ELR (cell line): Measurements from ENCODE around the gene CD300LD.
"Not testable (repeated sequence)": the region's sequence is repeated elsewhere in the genome, so short reads cannot be mapped to it uniquely, and the experiment has no call there.

Experiments
- DNase-seq: peaks from one replicate; pipeline ENCODE4 v3.0.0-alpha.2; 2015; ENCODE audit warnings: low read depth

CD300LD gene

DNA sequence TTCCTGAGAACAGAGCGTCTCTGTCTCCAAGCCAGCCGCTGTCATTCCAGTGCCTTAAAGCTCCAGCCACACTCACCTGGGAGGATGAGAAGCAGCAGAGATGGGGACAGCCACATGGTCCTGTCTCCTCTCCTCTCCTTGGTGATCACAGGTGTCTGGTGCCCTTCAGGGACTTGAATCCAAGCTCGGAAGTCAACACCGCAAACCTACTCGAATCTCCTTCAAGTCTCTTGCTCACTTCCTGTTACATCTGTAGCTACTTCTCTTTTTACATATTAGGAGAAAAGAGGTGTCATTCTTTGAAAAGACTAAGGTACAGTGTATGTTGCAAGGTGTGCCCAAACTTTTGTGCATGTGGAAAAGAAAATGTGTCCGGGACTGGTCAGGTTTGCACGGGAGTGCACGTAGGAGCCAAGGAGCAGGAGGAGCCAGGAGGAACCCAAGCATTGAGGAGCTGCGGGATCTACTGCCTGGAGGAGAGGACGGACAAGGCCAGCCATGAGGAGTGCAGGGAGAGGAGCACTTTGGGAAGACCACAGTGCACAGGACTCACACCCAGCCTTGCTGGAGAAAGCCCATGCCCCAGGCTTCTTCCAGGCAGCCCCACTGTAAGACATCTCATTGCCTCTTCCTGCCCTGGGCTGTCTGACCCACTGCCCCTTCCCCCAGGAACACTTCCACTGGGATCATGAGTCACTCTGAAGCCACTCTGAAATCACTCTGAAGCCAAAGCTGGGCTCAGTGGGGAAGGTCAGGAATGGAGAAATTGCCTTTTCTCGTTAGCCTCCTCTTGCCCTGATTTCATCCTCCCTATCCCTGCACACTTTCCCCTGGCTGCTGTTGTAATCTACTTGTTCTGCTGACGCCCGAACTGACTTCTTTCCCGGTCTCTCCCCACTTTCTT, at the start of gene CD300LD:
TSS of gene CD300LD (minus strand) at position 197 of the 904 bp plus-strand sequence. CDS start at position 116, 81 bp downstream.
- DNase-seq, result no peak

DNA sequence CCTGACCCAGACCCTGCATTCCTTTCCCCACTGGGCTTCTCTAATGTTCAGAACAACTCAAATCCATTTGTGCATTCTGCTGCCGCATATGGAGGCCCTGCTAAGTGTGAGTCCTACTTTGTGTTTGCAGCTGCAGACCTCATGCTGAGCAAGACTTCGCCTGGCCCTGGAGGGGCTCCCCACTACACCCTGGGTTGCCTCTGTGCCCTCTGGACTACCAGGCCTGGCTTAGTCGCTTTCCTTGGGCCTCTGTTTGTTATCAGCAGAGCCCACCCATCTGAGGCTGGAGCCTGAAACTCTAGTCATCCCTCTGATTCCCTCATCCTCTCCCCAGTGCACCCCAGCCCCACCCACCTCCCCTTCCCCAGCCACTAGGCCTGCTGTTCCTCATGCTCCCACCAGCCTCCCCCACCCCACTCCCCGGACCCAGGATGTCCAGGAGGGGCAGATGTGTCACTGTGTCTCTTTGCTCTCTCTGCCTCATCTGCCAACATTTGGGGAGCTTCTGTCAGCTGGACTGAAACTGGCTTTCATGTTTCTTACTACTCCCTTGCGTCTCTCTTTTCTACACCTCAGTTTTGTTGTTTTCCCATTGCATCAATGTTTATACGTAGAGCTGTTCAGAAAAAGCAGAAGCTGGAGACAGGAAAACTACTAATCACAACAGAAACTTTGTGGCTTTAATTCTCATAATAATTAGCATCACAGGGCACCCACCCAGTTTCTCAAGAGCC, 49.3 kb upstream of the CD300LD start:
- no peak for DNase-seq

DNA sequence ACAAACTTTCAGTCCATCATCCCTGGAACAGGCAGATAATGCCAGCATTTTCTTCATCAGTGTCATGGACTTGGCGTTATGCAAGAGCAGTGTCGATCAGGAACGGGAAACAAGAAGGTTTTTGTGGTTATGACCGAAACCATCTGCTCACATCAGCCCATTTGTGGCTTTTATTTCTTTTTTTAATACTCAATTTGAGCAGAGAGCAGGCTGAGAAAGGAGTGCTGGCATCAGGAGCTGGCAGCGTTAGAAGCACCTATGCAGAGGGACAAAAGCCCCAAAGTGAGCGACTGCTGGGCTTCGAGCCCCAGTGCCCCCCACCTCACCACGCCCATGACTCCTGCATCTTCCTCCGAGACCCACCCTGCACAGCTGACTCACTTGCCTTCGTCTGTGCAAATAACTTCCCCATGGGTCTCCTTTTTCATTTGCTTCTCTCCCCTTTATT, 47.6 kb upstream of the CD300LD start:
- no peak for DNase-seq

DNA sequence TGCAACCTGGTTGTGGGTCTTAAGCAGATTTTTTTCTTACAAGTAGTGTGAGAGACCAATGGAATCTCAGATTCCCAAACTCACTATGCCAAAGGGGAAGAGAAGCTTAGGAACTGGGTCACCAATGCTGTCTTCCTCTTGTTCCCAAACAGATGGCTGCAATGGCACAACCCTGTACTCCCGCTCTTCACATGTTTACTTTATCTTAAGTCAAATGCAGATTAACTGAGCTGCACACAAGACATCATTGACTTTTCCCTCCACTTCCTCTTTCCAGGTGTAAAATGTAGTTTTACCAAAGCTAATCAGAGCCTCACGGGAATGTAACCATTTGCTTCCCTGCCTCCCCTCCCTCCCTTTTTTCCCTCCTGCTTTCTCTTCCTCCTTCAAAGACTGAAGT, 45.8 kb upstream of the CD300LD start:
- no peak for DNase-seq

DNA sequence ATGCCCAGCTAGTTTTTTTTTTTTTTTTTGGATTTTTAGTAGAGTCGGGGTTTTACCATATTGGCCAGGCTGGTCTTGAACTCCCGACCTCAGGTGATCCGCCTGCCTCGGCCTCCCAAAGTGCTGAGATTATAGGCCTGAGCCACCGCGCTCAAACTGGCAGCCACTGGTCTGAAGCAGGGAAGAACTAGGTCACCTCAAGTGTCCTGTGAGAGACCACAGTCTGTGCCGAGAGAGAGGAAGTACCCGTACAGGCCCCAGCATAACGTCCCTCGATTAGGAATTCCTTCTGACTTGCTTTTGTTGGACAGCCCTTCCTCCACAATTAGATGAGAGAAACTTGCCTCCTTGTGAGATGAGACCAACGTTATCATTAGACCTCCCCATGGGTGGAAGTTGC, 45.2 kb upstream of the CD300LD start:
- DNase-seq, result no peak

DNA sequence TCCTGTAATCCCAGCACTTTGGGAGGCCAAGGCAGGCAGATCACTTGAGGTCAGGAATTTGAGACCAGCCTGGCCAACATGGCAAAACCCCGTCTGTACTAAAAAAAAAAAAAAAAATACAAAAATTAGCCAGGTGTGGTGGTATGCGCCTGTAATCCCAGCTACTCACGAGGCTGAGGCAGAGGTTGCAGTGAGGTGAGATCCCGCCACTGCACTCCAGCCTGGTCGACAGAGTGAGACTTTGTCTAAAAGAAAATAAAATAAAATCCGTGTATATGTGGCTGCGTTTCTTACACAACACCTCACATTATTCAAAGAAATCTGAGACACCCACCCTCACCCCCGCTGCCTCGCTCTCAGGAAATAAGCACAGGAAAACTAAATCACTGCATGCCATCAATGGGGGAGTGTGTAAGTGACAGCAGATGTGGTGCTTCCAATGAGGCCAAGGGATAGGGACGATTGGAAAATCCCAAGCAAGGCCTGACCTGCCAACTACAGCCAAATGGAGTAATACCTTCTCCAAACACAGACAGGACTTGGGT, 44.5 kb upstream of the CD300LD start:
- DNase-seq, result not testable (repeated sequence)

DNA sequence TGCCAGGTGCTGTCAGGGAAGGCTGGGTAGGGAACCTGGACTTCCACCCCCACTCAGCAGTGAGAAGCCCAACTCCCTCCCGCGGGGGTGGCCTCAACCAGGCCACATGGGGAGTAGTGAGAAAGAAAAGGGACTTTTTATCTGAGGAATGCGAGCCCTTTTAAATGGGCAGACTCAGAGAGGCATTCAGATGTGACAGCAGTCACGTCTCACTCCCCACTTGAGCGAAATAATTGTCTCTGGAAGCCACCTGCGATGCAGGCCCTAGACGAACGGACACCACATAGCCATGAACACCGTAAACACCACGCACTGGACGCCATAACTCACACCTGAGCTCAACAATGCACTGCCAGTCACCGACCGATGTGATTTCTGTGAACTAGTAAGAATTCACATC, 43.3 kb upstream of the CD300LD start:
- no peak for DNase-seq

DNA sequence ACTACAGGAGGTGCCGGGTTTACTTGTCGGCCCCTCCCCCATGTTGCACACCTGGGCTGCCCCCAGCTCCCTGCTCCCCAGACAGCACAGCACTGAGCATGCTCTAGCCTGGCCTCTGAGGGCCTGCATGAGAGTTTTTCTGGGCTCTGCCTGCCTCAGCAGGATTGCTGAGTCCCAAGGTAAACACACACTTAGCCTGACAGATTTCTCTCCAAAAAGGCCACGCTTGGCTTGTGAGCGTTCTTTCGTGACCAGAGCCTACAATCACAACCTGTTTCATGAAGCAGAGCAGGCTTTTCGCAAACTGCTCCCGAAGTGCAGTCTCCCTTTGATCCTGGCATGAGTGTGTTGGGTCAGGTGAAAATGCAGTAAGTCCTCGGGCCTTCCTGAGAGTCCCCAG, 41.2 kb upstream of the CD300LD start:
- DNase-seq, result no peak

DNA sequence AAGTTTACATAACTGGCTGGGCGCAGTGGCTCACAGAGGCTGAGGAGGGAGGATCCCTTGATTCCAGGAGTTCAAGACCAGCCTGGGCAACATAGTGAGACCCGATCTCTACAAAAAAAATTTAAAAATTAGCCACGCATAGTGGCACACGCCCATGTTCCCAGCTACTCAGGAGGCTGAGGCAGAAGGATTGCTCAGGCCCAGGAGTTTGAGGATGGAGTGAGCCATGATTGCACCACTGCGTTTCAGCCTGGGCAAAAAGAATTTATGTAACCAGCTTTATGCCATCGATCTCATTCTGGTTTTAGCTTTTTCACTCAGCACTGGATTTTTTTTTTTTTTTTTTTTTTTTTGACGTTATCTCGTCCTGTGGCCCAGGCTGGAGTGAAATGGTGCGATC, 40.5 kb upstream of the CD300LD start:
- peak; percentile 22 for DNase-seq

DNA sequence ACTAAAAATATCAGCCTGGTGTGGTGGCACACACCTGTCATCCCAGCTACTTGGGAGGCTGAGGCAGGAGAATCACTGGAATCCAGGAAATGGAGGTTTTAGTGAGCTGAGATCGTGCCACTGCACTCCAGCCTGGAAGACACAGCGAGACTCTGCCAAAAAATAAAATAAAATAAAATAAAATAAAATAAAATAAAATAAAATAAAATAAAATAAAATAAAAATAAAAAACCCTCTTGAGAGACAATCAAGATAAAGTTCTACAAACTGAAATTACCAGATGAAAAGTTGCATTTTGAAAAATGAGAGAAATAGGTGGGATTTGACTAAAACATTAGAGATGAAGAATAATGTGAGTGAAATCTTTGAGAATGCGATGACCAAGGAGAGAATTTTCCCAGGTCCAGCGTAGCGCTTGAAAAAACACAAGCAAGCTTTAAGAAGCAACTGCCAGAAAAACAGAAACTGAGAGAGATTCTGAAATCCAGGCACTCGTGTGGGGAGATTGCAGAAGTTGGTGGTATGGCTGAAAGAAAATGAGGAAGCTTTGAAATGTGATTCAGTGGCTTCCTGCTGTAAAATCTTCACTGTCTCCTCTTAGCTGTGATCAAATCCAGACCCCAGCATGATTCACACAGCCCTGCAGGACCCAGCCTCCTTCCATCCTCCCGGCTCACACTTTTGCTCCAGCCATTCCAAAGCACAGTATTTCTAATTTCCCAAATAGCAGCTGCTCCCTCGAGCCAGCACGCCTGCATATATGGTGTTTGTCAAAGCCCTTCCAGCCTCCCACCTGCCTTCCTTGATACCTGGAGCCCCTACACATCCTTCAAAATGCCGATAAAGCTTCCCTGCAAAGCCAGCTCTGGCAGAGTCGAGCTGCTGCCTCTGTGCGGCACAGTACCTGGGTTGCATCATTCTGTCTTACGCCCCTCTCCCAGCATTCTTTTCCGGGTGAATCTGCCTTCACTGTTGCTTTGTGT, 39.7 kb upstream of the CD300LD start:
- peak; percentile 13 for DNase-seq

DNA sequence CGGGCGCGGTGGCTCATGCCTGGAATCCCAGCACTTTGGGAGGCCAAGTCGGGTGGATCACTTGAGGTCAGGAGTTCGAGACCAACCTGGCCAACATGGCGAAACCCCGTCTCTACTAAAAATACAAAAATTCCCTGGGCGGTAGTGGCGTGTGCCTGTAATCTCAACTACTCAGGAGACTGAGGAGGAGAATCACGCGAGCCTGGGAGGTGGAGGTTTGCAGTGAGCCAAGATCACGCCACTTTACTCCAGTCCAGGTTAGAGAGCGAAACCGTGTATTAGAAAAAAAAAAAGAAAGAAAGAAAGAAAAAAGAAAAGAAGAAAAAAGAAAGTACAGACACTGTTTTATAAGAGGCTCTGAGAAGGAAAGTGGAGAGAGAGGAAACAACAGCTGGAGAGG, 38.2 kb upstream of the CD300LD start:
- not testable (repeated sequence) for DNase-seq

DNA sequence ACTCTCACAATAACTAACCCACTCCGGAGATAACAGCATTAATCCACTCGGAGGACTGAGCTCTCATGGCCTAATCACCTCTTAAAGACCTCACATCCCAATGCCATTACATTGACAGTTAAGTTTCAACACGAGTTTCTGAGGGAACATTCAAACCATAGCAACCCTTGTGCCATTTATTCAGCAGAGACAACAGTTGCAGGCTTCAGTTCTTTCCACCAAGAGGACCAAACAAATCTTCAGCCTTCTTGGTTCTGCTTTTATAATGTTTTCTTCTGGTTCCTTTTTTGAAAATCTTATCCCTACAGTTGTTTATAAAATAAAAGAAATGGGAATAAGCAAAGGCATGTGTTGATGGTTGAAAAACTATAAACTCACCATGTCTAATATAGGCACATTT, 33.6 kb upstream of the CD300LD start:
- no peak for DNase-seq

DNA sequence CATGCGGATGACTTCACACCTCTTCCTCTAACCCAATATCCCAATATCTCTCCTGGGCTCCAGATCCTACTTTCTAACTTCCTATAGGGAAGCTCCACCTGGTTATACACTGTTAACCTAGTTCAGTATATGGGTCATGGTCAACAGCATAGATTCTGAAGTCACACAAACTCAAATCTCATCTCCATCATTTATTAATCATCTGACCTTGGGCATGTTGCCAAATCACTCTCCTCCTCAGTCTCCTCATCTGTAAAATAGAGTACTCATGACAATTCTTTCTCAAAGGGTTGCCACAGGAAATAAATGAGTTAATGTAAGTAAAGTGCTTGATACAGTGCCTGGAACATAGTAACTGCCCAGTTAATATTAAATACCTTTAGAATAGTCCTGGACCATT, 32.0 kb upstream of the CD300LD start:
- no peak for DNase-seq

DNA sequence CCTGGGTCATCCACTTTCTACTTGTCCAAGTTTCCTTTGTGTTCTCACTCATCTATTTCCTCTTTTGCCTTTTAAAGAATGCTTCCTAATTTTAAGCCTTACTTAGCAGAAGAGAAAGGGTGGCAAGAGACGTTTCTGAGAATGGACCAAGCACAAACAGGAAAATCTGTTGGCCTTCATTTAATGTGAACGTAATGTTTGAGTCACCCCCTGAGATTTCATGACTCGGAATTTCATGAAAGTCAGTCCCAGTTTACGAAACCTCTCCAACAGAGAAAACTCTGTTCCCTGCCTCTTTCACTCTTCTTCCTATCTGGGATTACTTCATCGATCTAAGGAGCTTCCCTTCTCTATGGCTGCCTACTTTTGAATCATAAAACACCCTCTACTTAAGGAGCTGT, 31.6 kb upstream of the CD300LD start, which contains the start of gene CD300E:
TSS of gene CD300E (minus strand) at position 46 of the 401 bp plus-strand sequence. CDS start 117 bp downstream, outside the sequence.
- no peak for DNase-seq

DNA sequence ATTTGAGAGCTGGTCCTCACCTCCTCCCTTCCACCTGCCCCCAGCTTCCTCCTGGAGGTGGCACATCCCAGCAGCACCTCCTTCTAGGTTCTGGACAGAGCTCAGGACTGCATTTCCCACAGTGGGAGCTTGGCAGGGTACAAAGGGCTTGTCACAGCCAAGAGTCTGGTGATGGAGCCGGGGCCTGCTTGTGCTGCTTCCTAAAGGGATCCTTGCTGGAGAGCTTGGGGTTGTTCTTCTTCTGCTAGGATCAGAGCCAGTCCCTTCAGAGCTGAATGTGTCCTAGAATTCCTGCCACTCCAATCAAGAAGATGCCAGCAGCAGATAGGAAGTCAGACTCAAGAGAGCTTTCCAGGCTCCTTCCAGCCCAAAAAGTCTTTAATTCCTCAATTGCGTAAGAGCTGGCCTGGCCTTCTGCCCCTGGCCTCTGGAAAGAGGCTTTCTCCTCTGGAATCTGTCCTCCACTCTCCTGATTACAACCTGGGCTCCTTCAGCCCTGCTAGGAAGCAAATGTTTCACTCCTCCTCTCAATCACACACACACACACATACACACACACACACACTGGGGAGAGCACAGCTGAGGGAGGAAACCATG, 27.1 kb upstream of the CD300LD start:
- DNase-seq, result no peak

DNA sequence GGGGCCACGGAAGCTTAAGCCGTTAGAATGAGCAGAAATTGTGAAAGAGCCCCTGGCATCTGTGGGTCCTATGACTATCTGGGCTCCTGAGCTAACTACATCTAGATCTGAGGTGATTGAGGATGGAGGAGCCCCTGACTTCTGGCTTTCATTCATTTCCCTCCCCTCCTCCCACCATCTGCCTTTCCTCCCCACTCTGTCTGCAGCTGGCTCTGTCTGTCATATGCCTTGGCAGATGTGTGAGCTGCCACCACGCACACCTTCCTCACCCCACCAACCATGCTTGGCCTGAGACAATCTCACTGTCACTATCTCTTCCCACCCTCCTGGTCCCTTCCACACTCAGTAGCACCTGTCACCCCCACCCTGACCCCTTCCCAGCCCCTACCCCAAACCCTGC, 26.4 kb upstream of the CD300LD start:
- DNase-seq, result no peak

DNA sequence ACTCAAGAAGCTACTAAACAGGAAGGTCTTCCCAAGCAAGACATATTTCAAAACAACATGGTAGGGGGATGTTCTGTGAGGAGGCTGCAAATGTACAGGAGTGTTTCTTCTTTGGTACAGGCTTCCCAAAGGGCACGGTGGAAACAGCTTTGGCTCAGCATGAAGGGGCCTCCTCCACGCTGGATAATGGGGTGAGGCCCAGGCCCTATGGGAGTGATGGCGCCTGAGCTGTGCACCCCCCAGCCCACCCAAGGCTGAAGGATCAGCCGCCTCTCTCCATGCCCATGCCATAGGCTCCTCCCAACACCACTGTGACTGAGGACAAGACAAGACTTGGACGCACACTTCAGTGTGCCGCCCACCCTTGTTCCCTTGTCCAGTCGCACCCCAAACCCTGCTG, 24.6 kb upstream of the CD300LD start:
- DNase-seq, result no peak

DNA sequence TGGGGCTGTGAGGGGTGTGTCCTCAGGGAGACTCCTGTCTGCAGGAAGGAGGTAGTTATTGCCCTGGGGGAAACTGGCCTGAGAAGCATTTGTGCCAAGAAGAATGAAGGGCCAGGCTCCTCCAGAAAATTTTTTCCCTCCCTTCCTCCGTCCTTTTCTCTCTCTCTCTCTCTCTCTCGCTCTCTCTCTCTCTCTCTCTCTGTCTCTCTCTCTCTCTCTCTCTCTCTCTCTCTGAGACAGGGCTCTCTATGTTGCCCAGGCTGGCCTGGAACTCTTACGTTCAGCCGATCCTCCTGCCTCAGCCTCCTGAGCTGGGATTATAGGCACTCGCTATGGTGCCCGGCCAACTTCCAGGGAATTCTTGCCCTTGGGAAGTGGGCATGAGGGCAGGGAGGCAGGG, 20.0 kb upstream of the CD300LD start:
- DNase-seq, result no peak

DNA sequence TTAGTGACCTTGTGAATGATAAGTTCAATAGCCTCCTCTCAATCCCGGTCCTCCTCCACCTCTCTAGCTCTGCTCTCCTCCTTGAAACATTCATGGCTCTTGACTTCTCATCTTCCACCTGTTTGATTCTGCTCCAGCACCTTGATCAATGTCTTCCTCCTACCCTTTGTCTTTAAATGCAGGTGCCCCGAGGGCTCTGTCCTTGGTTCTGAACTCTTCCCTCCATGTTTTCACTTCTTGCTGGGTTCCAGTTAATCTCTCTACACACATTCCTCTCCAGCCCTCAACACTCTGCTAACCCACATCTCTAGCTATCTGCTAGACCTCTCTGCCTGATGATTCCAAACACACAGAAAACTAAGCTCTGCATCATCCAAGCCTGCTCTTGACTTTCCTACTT, 18.0 kb upstream of the CD300LD start:
- DNase-seq, result no peak

DNA sequence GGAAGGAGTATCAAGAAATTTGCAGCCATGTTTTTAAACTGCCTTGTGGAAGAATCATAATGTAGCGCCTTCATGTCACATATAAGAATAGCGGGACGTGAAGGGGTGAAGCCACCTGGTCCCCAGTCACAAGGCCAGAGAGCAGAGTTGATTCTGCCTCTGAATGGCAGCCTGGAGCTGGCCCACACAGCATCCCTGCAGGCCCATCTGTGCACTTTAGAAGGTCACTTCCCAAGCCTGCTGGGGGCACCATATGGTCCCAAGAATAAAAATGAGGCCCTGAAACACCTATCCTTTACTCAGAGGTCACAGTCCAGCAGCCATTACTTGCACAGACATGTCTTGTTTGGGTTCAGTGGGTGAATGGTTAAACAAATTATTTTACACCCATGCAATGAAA, 16.4 kb upstream of the CD300LD start:
- no peak for DNase-seq

DNA sequence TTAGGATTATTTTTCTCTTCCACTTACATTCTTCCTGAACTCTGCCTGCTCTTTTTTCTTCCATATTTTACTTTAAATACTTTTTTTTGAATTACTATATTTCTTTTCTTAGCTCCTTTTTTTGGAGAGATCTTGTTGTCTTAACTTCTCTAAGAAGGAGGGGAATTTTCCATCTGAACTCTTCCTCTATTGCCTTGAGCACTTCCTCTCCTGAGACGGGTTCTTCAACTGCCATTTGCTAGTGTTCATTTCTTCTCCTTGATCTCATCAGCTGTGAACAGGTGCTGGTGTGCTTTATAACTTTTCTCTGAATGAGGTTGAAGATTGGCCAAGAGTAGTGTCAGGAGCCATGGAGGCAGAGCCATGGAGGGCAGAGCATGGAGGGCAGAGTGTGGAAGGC, 15.1 kb upstream of the CD300LD start:
- DNase-seq, result no peak
